GM18867 (cell line): Measurements from ENCODE around the gene CTAG2.
"Not testable (repeated sequence)": the region's sequence is repeated elsewhere in the genome, so short reads cannot be mapped to it uniquely, and the experiment has no call there.

Experiments
- ATAC-seq: cut with Tn5 transposase; IDR thresholded peaks from one replicate; pipeline ENCODE4 v1.9.1; 2021; ENCODE audit warnings: mild to moderate bottlenecking, moderate library complexity; ENCODE audit not compliant: unreplicated experiment

CTAG2 gene

DNA sequence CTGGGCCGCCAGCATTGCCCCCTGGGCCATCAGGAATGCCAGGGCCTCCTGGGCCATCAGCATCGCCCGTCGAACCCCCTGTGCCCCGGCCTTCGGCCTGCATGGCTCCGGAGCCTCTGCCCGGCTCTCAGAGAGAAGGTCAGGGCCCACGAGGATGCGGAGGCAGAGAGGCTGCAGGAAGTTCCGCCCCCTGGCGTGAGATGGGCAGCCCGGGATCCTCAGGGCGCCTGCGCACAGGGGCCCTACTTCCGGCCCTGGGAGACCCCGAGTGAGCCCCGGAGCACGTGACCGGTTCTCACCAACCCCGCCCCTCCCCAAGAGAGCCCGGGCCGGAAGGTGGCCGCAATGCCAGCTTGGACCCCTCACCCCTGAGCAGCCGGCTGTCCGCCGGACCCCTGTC is at the start of gene CTAG2:
CTAG2 (minus strand) TSS at position 167 of the 400 bp plus-strand sequence; CDS start at position 103, 64 bp downstream.
- ATAC-seq = not testable (repeated sequence)

DNA sequence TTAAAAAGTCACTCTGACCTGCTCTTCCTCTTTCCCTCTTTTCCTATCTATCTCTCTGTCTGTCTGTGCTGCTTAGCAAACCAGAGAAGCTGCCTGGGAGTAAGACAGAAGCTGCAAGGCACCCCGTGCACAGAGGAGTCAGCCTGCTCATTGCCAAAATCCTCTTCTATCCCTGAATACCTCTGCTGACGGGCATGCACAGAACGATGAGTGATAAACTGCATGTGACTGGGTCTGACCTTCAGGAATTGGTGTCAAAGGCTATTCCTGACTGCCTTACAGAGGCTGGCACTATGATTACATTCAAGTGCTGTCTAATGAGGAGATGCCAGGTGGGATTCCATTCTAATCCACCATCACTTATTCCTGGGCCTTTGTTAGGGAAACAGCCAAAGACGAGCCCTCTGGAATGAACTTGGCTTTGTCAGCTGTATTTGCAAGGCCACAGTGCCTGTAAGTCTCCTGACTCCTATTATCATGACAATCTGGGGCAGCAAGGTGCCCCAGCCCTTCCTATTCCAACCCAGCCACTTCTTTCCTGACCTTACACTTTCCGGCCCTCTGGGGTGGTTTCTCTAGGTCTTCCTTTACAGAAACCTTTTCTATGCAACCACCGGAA is 45.4 kb upstream of the CTAG2 start:
- no peak for ATAC-seq

DNA sequence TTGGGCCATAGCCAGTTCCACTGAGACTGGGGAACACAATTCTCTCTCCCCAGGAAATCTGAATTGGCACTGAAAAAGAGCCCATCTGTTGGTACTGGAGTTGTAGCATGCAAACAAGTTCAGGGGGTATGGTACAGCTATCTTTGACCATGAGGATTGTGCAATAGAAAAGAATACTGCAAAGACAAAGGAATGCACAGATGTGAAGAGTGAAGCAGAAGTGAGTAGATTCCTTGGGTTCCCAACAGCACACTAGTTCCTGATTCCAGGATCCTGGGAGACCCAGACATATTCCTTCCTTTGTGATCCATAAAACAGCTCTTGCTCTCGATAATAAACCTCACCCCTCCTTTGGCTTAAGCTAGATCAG is 43.3 kb upstream of the CTAG2 start:
- ATAC-seq = no peak

- no peak for ATAC-seq
Observed at GRCh38 chrX:154695911-154696675, 42.7 kb upstream of the CTAG2 start.

DNA sequence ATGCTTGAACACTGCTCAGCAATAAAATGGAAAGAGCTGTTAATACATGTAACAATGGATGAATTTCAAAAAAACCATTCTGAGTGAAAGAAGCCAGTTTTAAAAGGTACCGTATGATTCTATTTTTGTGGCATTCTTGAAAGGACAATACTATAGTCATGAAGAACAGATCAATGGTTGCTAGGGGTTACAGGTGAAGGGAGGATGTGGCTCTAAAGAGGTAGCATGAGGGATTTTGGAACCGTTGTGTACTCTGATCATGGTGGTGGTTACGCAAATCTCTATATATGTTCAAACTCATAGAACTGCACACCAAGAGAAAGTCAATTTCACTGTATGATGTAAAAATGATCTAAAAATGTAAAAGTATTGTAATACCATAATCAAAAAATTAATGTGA is 40.0 kb upstream of the CTAG2 start:
- ATAC-seq = no peak

GRCh38 chrX:154690438-154690837 is 37.1 kb upstream of the CTAG2 start:
- not testable (repeated sequence) for ATAC-seq

DNA sequence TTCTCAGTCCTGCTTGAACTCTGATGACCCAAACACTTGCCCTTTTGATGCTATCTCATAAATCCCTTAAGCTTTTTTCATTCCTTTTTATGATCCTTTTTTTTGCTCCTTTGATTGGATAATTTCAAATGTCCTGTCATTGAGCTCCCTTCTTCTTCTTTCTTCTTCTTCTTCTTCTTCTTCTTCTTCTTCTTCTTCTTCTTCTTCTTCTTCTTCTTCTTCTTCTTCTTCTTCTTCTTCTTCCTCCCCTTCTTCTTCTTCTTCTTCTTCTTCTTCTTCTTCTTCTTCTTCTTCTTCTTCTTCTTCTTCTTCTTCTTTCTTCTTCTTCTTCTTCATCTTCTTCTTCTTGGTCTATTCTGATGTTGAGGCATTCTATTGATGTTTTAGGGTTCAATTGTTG is 18.7 kb upstream of the CTAG2 start:
- not testable (repeated sequence) for ATAC-seq

GRCh38 chrX:154670848-154671247 is 17.5 kb upstream of the CTAG2 start:
- not testable (repeated sequence) for ATAC-seq

DNA sequence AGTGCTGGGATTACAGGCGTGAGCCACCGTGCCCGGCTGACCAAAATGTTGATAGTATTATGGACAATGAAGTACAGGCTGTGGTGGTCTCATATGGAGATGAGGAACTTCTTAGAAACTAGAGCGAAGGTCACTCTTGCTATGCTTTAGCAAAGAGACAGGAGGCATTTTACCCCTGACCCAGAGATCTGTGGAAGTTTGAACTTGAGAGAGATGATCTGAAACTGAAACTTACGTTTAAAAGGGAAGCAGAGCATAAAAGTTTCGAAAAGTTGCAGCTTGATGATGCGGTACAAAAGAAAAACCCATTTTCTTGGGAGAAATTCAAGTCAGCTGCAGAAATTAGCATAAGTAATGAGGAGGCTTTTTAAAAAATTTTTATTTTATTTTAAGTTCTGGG is 8.5 kb upstream of the CTAG2 start:
- ATAC-seq = no peak

DNA sequence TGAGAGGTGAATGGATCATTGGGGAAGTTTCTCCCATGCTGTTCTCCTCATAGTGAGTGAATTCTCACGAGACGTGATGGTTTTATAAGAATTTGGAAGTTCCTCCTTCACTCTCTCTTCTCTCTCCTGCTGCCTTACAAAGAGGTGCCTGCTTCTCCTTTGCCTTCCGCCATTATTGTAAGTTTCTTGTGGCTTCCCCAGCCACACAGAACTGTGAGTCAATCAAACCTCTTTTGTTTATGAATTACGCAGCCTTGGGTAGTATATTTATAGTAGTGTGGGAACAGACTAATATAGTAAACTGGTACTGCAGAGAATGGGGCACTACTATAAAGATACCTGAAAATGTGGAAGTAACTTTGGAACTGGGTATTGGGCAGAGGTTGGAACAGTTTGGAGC is 7.8 kb upstream of the CTAG2 start:
- ATAC-seq = no peak

DNA sequence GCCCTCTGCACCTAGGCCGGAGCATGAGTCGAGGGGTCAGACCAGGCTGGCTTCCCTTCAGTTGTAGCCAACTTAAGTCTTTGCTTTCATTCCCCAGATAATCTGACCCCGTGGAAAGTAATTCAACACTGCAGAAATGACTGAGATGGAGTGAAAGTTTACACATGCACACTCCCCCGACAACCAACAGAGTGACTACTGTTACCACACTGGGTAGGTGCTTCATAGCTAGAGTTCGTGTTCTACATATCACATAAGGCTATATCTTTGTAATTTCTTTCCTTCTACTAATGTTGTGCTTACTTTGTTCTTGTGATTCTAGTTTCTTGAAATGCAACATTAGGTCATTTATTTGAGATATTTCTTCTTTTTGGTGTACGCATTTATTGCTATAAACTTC is 7.2 kb upstream of the CTAG2 start:
- ATAC-seq = no peak

GRCh38 chrX:154658957-154659356 is 5.6 kb upstream of the CTAG2 start:
- ATAC-seq = no peak

DNA sequence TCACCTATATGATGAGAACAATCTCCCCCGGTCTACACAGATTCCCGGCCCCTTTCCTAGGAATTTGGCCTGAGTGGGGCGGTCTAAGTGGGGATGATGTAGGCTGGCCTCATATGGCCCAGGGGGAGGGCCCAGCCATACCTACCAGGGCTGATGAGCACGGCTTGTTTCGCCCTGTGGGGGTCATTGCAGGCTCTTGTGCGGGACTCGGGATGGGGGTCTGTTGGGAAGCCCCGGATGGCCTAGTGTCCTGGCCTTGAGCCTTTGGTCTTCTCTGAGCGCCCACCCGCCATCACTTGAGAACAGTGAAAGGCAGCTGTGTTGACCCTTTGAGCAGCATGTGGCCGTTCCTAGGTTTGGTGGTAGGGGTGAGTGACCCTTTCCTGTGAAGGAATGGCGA is 4.8 kb upstream of the CTAG2 start:
- ATAC-seq = no peak

GRCh38 chrX:154657226-154657805 is 3.9 kb upstream of the CTAG2 start:
- ATAC-seq = no peak

- ATAC-seq = no peak
Observed at GRCh38 chrX:154655786-154656185, 2.4 kb upstream of the CTAG2 start.

GRCh38 chrX:154655346-154655745 is 2.0 kb upstream of the CTAG2 start:
- no peak for ATAC-seq

- no peak for ATAC-seq
Observed at GRCh38 chrX:154654925-154655324, 1.5 kb upstream of the CTAG2 start.

- no peak for ATAC-seq
Observed at GRCh38 chrX:154654372-154654771, 993 bp upstream of the CTAG2 start.

DNA sequence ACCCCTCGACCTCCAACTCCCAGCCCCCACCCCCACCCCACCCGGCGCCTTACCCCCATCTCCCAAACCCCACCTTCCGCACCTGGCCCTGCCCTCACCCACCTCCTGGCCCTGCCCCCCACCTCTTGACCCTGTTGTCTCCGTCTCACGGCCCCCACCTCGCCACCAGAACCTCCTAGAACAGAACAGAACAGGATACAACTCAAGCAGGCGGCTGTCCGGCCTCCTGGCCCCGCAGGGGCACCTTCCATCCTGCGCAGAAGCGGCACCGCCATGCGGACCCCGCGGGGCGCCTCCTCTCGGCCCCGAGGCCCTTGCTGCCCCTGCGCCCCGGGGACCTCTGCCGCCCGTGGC is 354 bp downstream of the CTAG2 start:
- no peak for ATAC-seq

GRCh38 chrX:154652311-154653047 is 900 bp downstream of the CTAG2 start:
- ATAC-seq = no peak

GRCh38 chrX:154650221-154650510 is 3.2 kb downstream of the CTAG2 start:
- no peak for ATAC-seq
